Thymus (tissue), 11 donors: Measurements from ENCODE around the gene RPL28. TPM values are rescaled to one million over a fixed set of nuclear protein-coding genes. Genes with fewer than 3 reads are reported as not detected.
A peak's percentile ranks its signal among the peaks of the same experiment; 100 is the strongest.

Experiments used
- DNase-seq, 9 donors: peaks; one replicate each; pipeline ENCODE4 v3.0.0-alpha.2; 2013; ENCODE audit warnings: low spot score in 9 of 9, low read depth in 6 of 9, missing footprints in 1 of 9
- H3K27ac ChIP-seq, 2 donors: one replicate each; pipeline ENCODE4 v1.5.1; 2013; ENCODE audit warnings: control low read depth in 1 of 2, low read depth in 1 of 2, low read length in 1 of 2, mild to moderate bottlenecking in 1 of 2, moderate library complexity in 1 of 2
- H3K27me3 ChIP-seq, 2 donors: one replicate each; pipeline ENCODE4 v1.5.1; 2013; ENCODE audit warnings: low read length in 1 of 2; ENCODE audit not compliant: control insufficient read depth in 2 of 2, insufficient read depth in 1 of 2
- H3K36me3 ChIP-seq, 2 donors: one replicate each; pipeline ENCODE4 v1.5.1; 2013; ENCODE audit warnings: low read length in 1 of 2, mild to moderate bottlenecking in 1 of 2, moderate library complexity in 1 of 2; ENCODE audit not compliant: control insufficient read depth in 2 of 2, insufficient read depth in 2 of 2
- H3K4me1 ChIP-seq, 2 donors: one replicate each; pipeline ENCODE4 v1.5.1; 2013; ENCODE audit warnings: low read length in 2 of 2; ENCODE audit not compliant: control insufficient read depth in 2 of 2, insufficient read depth in 2 of 2
- H3K4me3 ChIP-seq, 2 donors: one replicate each; pipeline ENCODE4 v1.5.1; 2013; ENCODE audit warnings: low read length in 2 of 2, control low read depth in 1 of 2, mild to moderate bottlenecking in 1 of 2
- H3K9me3 ChIP-seq, 2 donors: one replicate each; pipeline ENCODE4 v1.5.1; 2013; ENCODE audit warnings: low read length in 1 of 2, mild to moderate bottlenecking in 1 of 2; ENCODE audit not compliant: control insufficient read depth in 2 of 2, insufficient read depth in 1 of 2
- WGBS: extraction: QIAGEN DNeasy Blood & Tissue Kit; methylation state at CpG from one replicate; pipeline ENCODE4 v1.1.7; 2013; 5-methylcytosine and 5-hydroxymethylcytosine counted together
- polyA plus RNA-seq: library from polyadenylated mRNA; stranded (reverse); fragments of 200-250 nt; gene quantifications from one replicate; pipeline ENCODE4 v1.2.3, GENCODE V29; 2013
- total RNA-seq: library from RNA; stranded (reverse); fragments of 120-200 nt; gene quantifications from one replicate; pipeline ENCODE4 v1.2.4, GENCODE V29; 2013
- donor health status: healthy.

RPL28 gene
- total and polyA plus RNA-seq, 2 donors = 667 to 2,578 TPM

DNA sequence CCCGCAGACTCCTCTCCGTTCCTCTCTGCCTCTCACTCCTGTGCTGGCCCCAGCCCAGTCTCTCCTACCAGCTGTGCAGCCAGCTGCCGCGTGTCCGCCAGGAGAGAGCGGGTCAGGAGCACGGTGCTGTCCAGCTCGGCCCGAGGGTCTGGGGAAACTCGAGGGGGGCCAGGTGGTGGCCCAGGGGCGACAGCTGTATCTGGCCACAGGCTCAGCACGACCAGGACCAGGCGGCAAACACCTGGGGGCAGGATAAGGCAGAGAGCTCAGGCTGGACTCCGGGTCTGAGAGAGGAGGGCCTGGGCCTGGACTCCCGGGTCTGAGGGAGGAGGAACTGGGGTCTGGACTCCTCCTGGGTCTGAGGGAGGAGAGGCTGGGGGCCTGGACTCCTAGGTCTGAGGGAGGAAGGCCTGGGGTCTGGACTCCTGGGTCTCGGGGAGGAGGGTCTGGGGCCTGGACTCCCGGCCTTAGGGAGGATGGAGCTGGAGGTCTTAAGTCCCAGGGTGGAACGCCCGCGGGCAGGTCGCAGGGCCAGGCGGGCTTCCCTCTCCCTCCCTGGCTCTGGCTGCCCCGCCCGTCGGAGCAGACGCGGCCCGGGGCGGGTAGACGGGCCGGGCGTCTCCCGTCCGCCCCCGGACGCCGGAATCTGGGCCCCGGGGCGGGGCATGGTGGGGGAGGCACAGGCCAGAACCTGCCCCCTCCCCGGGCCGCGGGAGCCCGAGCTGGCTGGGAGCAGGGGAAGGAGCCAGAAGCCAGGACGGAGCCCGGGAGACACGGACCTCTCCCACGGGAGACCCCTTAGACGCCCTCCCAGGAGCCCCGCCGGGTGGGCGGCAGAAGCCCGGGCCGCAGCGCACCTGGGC is 16.8 kb upstream of the RPL28 start:
- no peak for DNase-seq
- H3K36me3 ChIP-seq = no peaks in the 10 kb centered on the region
- H3K27me3 ChIP-seq = peaks cover 42 to 92% of the 10 kb centered on the region in 2 donors
- 16% methylated on average over 54 of the region's 54 CpGs for WGBS
- peaks cover 3 to 12% of the 10 kb centered on the region in 2 donors for H3K4me1 ChIP-seq
- peak overlapping the region in 1 of 2 donors; percentile 34 for H3K4me3 ChIP-seq
- H3K9me3 ChIP-seq = no peaks in the 10 kb centered on the region
- no peak overlapping the region for H3K27ac ChIP-seq

DNA sequence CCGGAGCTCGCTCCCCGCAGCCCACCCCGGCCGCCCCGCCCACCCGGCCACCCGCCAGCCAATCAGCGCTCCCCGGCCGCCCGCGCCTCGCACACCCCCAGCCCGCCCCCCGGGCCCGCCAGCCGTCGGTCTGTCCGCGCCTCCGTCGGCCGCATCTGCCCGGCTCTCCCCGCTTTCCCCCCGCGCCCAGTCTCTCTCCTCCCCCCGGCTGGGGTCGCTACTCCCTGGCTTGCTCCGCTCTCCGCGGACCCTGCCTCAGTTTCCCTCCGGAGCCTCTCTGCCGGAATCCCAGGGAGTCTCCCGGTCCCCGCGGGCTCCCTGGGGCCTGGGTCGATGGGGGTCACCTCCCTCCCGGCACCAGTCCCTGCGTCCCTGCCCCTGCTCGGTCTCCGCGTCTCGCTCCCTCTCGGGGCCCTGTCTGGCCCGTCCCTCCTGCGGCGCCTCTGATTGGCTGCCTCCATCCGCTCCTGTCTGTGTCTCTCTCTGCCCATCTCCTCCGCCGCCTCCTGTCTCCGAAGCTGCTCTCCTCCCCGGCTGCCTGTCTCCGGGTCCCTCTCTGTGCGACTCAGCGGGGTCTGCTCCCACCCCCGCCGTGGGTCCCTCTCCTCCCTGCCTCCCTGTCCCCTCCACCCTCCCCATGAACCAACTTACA is 16.0 kb upstream of the RPL28 start:
- Histone ChIP-seq H3K27me3 (peaks cover 47 to 95% of the 10 kb centered on the region in 2 donors), H3K9me3 (no peaks in the 10 kb centered on the region), H3K27ac (no peak overlapping the region), H3K4me1 (peaks cover 3 to 12% of the 10 kb centered on the region in 2 donors), H3K4me3 (peak overlapping the region in 1 of 2 donors; percentile 34), H3K36me3 (no peaks in the 10 kb centered on the region)
- WGBS = 3% methylated on average over 59 of the region's 59 CpGs
- no peak for DNase-seq

DNA sequence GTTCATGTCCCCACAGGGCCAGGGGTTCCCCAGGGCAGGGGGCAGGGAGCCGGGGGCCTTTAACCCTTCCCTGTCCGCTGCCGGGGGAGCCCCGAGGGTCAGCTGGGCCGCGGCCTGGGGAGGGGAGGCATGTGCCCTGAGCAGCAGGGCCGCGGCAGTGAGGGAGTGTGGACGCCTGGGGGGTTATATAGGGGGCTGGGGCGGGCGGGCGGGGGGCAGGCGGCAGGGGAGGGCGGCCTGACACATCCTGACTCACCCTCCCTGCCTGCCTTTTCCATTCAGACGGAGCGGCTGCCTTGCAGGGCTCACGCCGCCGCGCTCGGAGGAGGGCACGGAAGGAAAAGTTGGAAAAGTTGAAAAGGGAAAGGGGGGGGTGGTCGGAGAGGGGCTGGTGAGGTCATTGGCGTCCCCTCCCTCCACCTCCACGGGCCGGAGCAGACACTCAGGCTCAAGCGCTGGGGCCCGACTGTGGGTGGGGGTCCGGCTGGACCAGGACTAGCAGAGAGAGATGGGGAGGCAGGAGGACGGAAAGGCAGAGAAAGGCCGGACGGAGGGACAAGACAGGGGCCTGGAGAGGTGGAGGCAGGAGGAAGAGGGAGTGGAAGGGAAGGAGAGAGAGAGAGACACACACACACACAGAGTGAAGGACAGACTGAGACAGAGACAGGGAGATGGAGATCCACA is 15.3 kb upstream of the RPL28 start, which contains the start of gene IL11:
TSS of gene IL11 (minus strand) at position 159 of the 684 bp plus-strand sequence. CDS start at position 6, 153 bp downstream.
- H3K4me3 ChIP-seq = peak within 1 kb of the TSS in 1 of 2 donors; percentile 34
- no peaks in the 10 kb centered on the region for H3K9me3 ChIP-seq
- DNase-seq = no peak
- H3K27me3 ChIP-seq = peaks cover 47 to 97% of the 10 kb centered on the region in 2 donors
- no peak within 1 kb of the TSS for H3K27ac ChIP-seq
- H3K36me3 ChIP-seq = no peaks in the 10 kb centered on the region
- peaks cover 3 to 12% of the 10 kb centered on the region in 2 donors for H3K4me1 ChIP-seq
- 14% methylated on average over 32 of the region's 32 CpGs for WGBS

DNA sequence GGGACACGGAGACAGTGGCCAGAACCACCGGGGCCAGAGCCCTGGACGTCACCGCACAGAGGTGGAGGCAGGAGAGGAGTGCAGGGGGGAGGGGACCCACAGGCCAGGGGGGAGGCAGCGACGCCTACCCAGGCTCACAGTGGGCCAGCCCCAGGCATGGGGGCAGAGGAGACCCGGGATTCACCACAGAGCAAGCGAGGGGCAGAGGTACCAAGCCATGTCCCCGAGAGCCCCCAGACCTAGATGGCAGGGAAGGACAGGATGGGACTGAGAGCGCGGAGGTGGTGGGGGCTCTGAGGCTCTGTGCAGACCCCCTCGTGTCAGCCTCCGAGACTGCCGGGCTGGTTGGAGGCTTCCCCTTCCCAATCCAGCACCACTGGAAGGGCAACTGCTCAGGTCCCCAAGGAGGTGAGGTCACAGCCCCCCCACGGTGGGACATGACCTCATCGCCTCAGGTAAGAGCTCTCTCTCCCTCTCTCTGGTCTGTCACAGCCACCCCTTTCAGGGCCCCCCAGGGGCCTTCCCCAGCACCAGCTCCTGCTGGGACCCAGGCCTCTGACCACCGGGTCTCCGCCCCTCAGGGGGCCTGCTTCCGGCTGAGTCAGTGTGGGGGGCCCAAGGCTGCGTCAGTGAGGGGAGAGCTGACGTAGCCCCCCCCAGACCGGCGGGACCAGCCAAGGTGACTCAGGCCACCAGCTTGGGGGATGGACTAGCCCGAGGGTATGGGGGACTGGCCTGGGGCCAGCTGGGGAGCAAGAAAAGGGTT is 13.2 kb upstream of the RPL28 start:
- Histone ChIP-seq H3K36me3 (no peaks in the 10 kb centered on the region), H3K4me3 (no peak overlapping the region), H3K4me1 (peaks cover 3 to 15% of the 10 kb centered on the region in 2 donors), H3K27me3 (peaks cover 51 to 98% of the 10 kb centered on the region in 2 donors), H3K9me3 (no peaks in the 10 kb centered on the region), H3K27ac (no peak overlapping the region)
- DNase-seq = no peak
- 39% methylated on average over 24 of the region's 24 CpGs for WGBS

DNA sequence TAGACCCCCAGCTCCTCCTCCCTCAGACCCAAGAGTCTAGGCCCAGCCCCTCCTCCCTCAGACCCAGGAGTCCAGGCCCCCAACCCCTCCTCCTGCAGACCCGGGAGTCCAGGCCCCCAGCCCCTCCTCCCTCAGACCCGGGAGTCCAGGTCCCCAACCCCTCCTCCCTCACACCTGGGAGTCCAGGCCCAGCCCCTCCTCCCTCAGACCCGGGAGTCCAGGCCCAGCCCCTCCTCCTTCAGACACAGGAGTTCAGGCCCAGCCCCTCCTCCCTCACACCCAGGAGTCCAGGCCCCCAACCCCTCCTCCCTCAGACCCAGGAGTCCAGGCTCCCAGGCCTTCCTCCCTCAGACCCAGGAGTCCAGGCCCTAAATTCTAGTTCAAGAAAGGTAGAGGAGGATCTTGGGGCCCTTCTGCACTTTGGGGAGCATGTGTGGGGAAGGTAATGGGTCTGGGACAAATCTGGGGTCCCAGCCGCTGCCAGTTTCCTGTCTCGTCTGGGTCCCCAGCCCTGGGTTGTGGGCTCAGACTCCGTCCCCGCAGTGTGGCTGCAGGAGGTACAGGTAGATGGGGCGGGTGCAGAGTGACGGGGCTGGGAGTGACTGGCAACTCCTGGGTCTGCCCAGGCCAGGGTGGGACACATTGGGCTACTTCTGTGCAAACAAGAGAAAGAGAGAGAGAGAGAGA is 12.3 kb upstream of the RPL28 start:
- WGBS = 62% methylated on average over 9 of the region's 9 CpGs
- H3K4me3 ChIP-seq = no peak overlapping the region
- H3K27me3 ChIP-seq = peaks cover 45 to 98% of the 10 kb centered on the region in 2 donors
- no peak for DNase-seq
- H3K36me3 ChIP-seq = no peaks in the 10 kb centered on the region
- H3K27ac ChIP-seq = no peak overlapping the region
- peaks cover 3 to 15% of the 10 kb centered on the region in 2 donors for H3K4me1 ChIP-seq
- no peaks in the 10 kb centered on the region for H3K9me3 ChIP-seq

DNA sequence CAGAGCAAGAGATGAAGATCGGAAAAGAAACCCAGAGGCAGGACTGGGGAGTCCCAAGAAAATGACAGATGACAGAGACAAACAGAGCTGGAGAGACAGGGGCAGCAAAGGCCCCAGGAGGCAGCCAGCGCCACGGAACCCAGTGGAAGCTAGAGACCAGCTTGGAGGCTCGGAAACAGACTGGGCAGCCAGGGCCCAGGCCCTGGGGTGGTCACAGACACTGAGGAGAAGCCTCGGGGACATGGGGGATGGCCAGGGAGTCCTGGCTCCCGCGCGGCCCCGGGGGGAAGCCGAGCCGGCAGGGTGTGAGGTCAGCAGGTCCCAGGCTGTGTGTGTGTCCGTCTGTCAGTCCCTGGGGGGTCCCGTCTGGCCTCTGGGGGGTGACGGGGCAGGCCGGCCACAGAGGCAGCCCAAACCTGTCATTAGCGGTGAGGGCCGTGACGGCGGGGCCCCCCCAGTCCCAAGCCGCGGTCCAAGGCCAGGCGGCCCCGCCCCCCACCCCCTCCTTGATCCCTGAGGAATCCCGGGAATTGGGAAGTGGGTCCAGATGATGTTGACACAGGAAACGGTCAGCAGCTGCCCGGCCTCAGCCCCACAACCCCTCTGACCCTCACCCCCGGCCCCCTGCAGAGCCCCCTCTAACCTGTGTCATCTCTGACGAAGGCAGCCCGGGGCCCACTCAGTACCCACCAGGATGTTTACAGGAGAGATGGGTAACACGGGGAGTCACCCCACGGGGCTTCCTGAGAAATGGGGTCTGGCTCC is 11.6 kb upstream of the RPL28 start:
- H3K36me3 ChIP-seq = no peaks in the 10 kb centered on the region
- H3K27ac ChIP-seq = no peak overlapping the region
- H3K9me3 ChIP-seq = no peaks in the 10 kb centered on the region
- H3K4me1 ChIP-seq = peaks cover 2 to 13% of the 10 kb centered on the region in 2 donors
- H3K27me3 ChIP-seq = peaks cover 38 to 98% of the 10 kb centered on the region in 2 donors
- 30% methylated on average over 31 of the region's 31 CpGs for WGBS
- no peak for DNase-seq
- H3K4me3 ChIP-seq = no peak overlapping the region

DNA sequence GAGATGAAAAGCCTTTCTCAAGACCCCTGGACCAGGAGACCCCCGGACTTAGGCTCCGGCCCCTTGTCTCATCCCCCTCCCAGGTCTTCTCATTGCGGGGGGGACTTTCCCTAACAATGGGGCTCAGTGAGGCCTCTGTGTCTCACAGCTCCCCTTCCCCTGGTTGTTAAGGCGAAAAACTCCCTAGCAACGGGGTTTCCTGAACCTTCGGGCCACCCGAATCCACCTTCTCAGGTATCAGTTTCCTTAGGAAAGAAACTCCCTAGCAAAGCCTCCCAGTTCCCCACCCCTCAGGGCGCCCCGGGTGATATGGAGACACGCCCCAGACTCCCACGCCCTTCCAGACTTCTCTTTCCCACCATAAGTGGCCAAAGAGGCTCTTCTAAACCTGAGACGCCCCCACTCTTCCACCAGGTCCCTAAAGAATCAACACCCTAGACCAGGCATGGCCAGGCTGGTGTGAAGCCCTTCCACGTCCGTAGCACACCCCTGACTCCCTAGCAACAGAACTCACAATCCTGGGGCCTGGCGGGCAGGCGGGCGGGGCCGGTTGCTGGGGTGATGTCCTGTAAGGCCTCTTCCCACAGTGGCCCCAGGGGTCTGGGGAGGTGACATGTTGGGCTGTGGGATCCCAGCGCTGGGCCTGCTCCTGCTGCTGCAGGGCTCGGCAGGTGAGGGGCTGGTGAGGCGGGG is 9.3 kb upstream of the RPL28 start, which contains the start of gene TMEM190:
TSS of gene TMEM190 (plus strand) at position 586 of the 693 bp plus-strand sequence. CDS start at position 614, 28 bp downstream.
- Histone ChIP-seq H3K4me3 (no peak within 1 kb of the TSS), H3K27ac (no peak within 1 kb of the TSS), H3K4me1 (peaks cover 0 to 7% of the 10 kb centered on the region in 2 donors), H3K27me3 (peaks cover 16 to 79% of the 10 kb centered on the region in 2 donors), H3K9me3 (no peaks in the 10 kb centered on the region), H3K36me3 (no peaks in the 10 kb centered on the region)
- no peak for DNase-seq
- 61% methylated on average over 21 of the region's 21 CpGs for WGBS
